ENCODE data around the gene MAP3K6.
A peak's percentile ranks its signal among the peaks of the same experiment; 100 is the strongest.

The MAP3K6 gene

DNA sequence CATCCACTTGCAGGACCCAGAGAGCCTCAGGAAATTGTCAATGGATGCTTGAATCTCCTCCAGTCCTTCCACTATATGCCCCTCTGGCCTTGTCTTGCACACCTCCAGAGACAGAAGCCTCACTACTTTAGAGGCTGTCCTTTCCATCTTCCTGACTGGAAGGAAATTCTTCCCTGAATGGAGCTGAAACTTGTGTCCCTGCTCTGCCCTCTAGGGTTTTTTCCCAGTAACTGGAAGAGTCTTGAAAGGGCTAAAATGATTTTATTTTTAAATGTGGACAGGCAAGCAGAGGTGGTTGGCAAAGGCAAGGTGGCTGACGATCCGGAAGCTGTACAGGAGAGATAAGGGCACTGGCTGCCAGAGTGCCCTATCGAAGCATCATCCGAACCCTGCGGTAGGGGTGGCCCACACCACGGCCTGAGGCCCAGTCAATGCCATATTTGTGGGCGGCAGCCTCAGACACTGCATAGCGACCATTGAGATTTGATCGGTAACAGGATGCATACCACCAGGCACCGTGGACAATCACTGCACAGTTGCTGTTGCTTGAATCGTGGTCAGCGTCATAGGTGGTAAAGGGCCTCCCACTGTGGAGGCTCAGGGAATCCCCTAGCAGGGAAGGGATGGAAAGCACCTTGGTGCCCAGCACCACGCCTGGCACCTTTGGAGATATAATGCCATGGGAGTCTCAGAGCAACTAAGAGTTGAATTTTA is 2.3 kb upstream of the MAP3K6 start:
- peaks cover 0 to 9% (median 7%) of the 10 kb centered on the region in 3 donors for H3K36me3 ChIP-seq
- peaks cover 0 to 43% (median 24%) of the 10 kb centered on the region in 4 donors for H3K4me1 ChIP-seq
- intact Hi-C loops (cut with DNase I; ENCODE audit: low total_unique reads) = no loop called here
- no peaks in the 10 kb centered on the region for H3K9me3 ChIP-seq
- no peaks in the 10 kb centered on the region for H3K27me3 ChIP-seq
- no peak overlapping the region for H3K4me3 ChIP-seq
- H3K27ac ChIP-seq = peak overlapping the region; percentile 35 to 95
- TF ChIP-seq CTCF (IDR thresholded peaks at IDR 0.05) = no peak
- no peak for DNase-seq

- no peak for DNase-seq
- intact Hi-C loops (cut with DNase I; ENCODE audit: low total_unique reads) = no loop called here
Observed at GRCh38 chr1:27367160-27367650, 444 bp upstream of the MAP3K6 start.

DNA sequence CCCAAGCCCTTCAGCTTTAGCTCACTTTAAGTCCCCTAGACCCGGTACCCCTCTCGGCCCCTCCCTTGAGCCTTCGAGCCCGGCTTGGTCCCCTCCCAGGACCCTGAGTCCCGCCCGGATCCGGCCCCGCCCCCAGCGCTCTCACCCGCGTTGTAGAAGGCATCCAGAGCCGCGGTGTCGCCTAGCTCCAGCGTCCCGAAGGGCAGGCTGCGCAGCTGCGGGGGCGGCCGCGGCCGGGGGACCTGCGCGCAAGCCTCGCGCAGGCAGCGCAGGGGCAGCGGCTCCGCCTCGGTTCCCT is 699 bp downstream of the MAP3K6 start:
- H3K27ac ChIP-seq = peak overlapping the region; percentile 95 to 99
- no peaks in the 10 kb centered on the region for H3K27me3 ChIP-seq
- intact Hi-C loops (cut with DNase I; ENCODE audit: low total_unique reads) = no loop called here
- peaks cover 29 to 39% (median 37%) of the 10 kb centered on the region in 3 donors for H3K36me3 ChIP-seq
- peak overlapping the region; percentile 71 to 91 for H3K4me3 ChIP-seq
- DNase-seq = peak; percentile 93 to 94
- peaks cover 0 to 46% (median 29%) of the 10 kb centered on the region in 4 donors for H3K4me1 ChIP-seq
- H3K9me3 ChIP-seq = no peaks in the 10 kb centered on the region
- no peak for TF ChIP-seq CTCF (IDR thresholded peaks at IDR 0.05)

More at GRCh38 chr1:27367160-27367650, 444 bp upstream of the MAP3K6 start:
- peak overlapping the region; percentile 95 to 99 for H3K27ac ChIP-seq
- peaks cover 0 to 46% (median 29%) of the 10 kb centered on the region in 4 donors for H3K4me1 ChIP-seq
- no peaks in the 10 kb centered on the region for H3K9me3 ChIP-seq
- peak overlapping the region; percentile 71 to 91 for H3K4me3 ChIP-seq
- TF ChIP-seq CTCF (IDR thresholded peaks at IDR 0.05) = no peak
- H3K27me3 ChIP-seq = no peaks in the 10 kb centered on the region
- peaks cover 18 to 28% (median 25%) of the 10 kb centered on the region in 3 donors for H3K36me3 ChIP-seq

- no peaks in the 10 kb centered on the region for H3K27me3 ChIP-seq
- no peaks in the 10 kb centered on the region for H3K9me3 ChIP-seq
- H3K36me3 ChIP-seq = peaks cover 35 to 44% (median 42%) of the 10 kb centered on the region in 3 donors
- H3K27ac ChIP-seq = peak overlapping the region; percentile 95 to 99
- peak overlapping the region; percentile 71 to 91 for H3K4me3 ChIP-seq
- peaks cover 0 to 46% (median 29%) of the 10 kb centered on the region in 4 donors for H3K4me1 ChIP-seq
- TF ChIP-seq CTCF (IDR thresholded peaks at IDR 0.05) = no peak
- intact Hi-C loops (cut with DNase I; ENCODE audit: low total_unique reads) = no loop called here
- DNase-seq = peak; percentile 93 to 96
Observed at GRCh38 chr1:27365372-27366112, 1.2 kb downstream of the MAP3K6 start.

DNA sequence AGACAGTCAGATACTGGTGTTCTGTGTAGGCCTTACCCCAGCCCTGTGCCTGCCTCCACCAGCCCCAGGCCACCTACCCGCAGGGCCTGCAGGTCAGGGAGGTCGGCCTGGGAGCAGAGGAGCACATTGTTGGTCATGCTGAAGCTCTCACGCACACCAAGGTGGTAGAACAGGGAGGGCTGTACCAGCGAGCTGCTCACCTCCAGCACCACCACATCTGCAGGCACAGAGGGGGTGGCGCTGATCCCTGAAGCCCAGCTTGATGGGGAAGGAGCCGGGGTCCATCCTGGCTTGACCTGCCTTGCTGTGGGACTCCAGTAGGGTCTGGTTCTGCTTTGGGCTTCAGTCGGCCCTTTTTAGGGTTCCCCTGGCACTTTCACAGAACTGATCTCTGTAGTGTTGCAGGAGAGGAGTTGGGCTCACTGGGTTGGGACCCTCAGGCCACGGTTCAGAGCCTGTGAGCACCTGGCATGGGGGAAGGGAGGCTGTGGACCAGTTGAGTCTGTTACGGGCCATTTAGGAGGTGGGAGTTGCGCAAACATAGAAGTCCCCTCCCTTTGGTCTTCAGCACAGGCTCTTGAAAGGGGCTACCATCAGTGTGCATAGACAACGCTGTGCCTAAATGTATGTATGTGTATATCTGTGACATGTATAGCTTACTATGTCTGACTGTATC is 1.9 kb downstream of the MAP3K6 start:
- intact Hi-C loops (cut with DNase I; ENCODE audit: low total_unique reads) = no loop called here
- DNase-seq = no peak
- Histone ChIP-seq H3K4me3 (peak overlapping the region; percentile 71 to 91), H3K4me1 (peaks cover 0 to 46% (median 29%) of the 10 kb centered on the region in 4 donors), H3K27ac (peak overlapping the region; percentile 95 to 99), H3K9me3 (no peaks in the 10 kb centered on the region), H3K27me3 (no peaks in the 10 kb centered on the region), H3K36me3 (peaks cover 38 to 51% (median 44%) of the 10 kb centered on the region in 3 donors)
- no peak for TF ChIP-seq CTCF (IDR thresholded peaks at IDR 0.05)
